MCF 10A (cell line): ENCODE results near the gene RTKN. TPM values are rescaled to one million over a fixed set of nuclear protein-coding genes. Genes with fewer than 3 reads are reported as not detected.

Source experiments
- BruUV-seq: library from RNA; stranded (reverse); fragments of 400-500 nt; replicated peaks from 2 replicates; lab custom pipeline; 2021; lab: Mats Ljungman, UMichigan
- CTCF ChIA-PET: fragments of 300-600 bp; sonication (Branson Sonifier 250); formaldehyde crosslinking; extraction: SDS; loops from one replicate; lab custom pipeline; 2021; ENCODE audit warnings: antibody characterized with exemption, inconsistent platforms; lab: Yijun Ruan, JAX
- POLR2A ChIA-PET: fragments of 300-600, 350-650 bp; sonication (Branson Sonifier 250); formaldehyde crosslinking; extraction: SDS; loops from one replicate; lab custom pipeline; 2020; ENCODE audit warnings: antibody characterized with exemption, inconsistent platforms; lab: Yijun Ruan, JAX
- DNase-seq: peaks from one replicate; pipeline ENCODE4 v3.0.0-alpha.2; 2018; ENCODE audit not compliant: unreplicated experiment
- H3K27ac Mint-ChIP-seq: one replicate; pipeline ENCODE4 v1.8.0; 2022; ENCODE audit warnings: mild to moderate bottlenecking, low read depth, mixed read lengths; ENCODE audit not compliant: unreplicated experiment
- H3K27me3 Mint-ChIP-seq: one replicate; pipeline ENCODE4 v1.8.0; 2022; ENCODE audit warnings: mixed read lengths; ENCODE audit not compliant: insufficient read depth, unreplicated experiment
- H3K36me3 Mint-ChIP-seq: one replicate; pipeline ENCODE4 v1.8.0; 2022; ENCODE audit warnings: mild to moderate bottlenecking, moderate library complexity, mixed read lengths; ENCODE audit not compliant: insufficient read depth, unreplicated experiment
- H3K4me1 Mint-ChIP-seq: one replicate; pipeline ENCODE4 v1.8.0; 2022; ENCODE audit warnings: mixed read lengths; ENCODE audit not compliant: insufficient read depth, unreplicated experiment
- H3K4me3 Mint-ChIP-seq: one replicate; pipeline ENCODE4 v1.8.0; 2022; ENCODE audit warnings: mild to moderate bottlenecking, moderate library complexity, mixed read lengths; ENCODE audit not compliant: unreplicated experiment
- H3K9me3 Mint-ChIP-seq: one replicate; pipeline ENCODE4 v1.8.0; 2022; ENCODE audit warnings: mixed read lengths; ENCODE audit not compliant: unreplicated experiment
- intact Hi-C: fragments of 100-400 bp; cut with micrococcal nuclease; formaldehyde crosslinking; loops from 2 replicates; pipeline ENCODE4 v1.14.1; 2022
- total RNA-seq: library from RNA; stranded (reverse); gene quantifications from 2 replicates; pipeline ENCODE4 v1.2.3, GENCODE V29; 2022
- TF ChIP-seq, protein P1 (sequence below): fragments of 200-600 bp; IDR thresholded peaks from one replicate; pipeline ENCODE4 v1.8.0; 2022; ENCODE audit warnings: antibody characterized with exemption, mild to moderate bottlenecking; ENCODE audit not compliant: unreplicated experiment

The RTKN gene
- total RNA-seq, 1 experiment from 2014 or later: 63.0 TPM

DNA sequence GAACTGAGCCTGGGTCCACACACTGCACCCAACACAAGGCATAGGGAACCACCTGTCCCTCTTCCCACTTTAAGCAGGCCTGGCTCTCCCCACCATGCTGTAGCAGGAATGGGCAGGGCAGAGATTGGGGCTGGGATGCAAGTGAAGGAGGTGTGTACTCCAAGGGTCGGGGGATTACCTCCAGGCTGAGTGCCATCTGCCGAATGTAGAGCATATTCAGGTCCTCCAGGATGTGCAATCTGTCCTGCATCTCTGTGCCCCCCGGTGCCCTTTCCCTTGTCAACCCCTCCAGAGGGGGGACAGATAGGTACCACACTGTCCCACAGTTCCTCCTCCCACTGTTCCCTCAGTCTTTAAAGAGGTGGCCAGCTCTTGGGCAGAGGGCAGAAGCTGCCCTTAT, 2.4 kb downstream of the RTKN start:
- Mint-ChIP-seq H3K4me1 (peaks cover 15% of the 10 kb centered on the region), H3K36me3 (peaks cover 21% of the 10 kb centered on the region), H3K27me3 (no peaks in the 10 kb centered on the region), H3K9me3 (no peaks in the 10 kb centered on the region), H3K4me3 (peak overlapping the region; percentile 78), H3K27ac (peak overlapping the region; percentile 80)
- TF ChIP-seq, protein P1, sequence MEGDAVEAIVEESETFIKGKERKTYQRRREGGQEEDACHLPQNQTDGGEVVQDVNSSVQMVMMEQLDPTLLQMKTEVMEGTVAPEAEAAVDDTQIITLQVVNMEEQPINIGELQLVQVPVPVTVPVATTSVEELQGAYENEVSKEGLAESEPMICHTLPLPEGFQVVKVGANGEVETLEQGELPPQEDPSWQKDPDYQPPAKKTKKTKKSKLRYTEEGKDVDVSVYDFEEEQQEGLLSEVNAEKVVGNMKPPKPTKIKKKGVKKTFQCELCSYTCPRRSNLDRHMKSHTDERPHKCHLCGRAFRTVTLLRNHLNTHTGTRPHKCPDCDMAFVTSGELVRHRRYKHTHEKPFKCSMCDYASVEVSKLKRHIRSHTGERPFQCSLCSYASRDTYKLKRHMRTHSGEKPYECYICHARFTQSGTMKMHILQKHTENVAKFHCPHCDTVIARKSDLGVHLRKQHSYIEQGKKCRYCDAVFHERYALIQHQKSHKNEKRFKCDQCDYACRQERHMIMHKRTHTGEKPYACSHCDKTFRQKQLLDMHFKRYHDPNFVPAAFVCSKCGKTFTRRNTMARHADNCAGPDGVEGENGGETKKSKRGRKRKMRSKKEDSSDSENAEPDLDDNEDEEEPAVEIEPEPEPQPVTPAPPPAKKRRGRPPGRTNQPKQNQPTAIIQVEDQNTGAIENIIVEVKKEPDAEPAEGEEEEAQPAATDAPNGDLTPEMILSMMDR: no peak
- no peak for DNase-seq
- POLR2A ChIA-PET: interaction anchor here (0.9 to 4.8 kb wide), 9 partner anchors 8 to 255 kb away, joined by 3 to 132 read pairs (median 18); partner anchors contain the start of genes C2orf81, CCDC142, INO80B and MOGS
- CTCF ChIA-PET: interaction anchor here (0.6 to 1.2 kb wide), 7 partner anchors 8 to 148 kb away, joined by 3 read pairs; partner anchors contain the start of gene INO80B
- intact Hi-C loops: no loop called here
- no TSS peak for BruUV-seq

DNA sequence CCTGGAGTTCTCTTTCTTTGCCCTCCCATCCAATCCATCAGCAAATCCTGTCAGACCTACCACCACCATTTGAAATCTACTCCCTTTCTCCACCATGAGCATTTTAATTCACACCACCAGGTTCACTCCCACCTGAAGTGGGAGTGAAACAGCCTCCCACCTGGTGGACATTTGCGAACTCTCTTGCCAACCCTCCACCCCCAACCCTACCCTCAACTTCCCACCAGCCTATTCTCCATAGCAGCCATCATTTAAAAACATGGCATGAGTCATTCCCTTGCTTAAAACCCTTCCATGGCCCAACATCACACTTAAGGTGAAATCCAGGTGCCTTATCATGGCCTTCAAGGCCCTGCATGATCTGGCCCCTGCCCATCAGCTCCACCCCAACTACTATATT, 3.5 kb downstream of the RTKN start:
- no peaks in the 10 kb centered on the region for H3K9me3 Mint-ChIP-seq
- H3K4me3 Mint-ChIP-seq: no peak overlapping the region
- ChIA-PET POLR2A (interaction anchor here (0.5 to 4.8 kb wide), 5 partner anchors 9 to 47 kb away, joined by 3 to 132 read pairs (median 18); partner anchors contain the start of genes INO80B and WBP1), CTCF (interaction anchor here (0.6 to 1.0 kb wide), 3 partner anchors 16 to 149 kb away, joined by 3 read pairs; no protein-coding TSS in a partner anchor)
- intact Hi-C loops: no loop called here
- H3K27ac Mint-ChIP-seq: no peak overlapping the region
- H3K4me1 Mint-ChIP-seq: peaks cover 15% of the 10 kb centered on the region
- no TSS peak for BruUV-seq
- H3K36me3 Mint-ChIP-seq: peaks cover 21% of the 10 kb centered on the region
- TF ChIP-seq, protein P1: no peak
- H3K27me3 Mint-ChIP-seq: no peaks in the 10 kb centered on the region
- DNase-seq: no peak

DNA sequence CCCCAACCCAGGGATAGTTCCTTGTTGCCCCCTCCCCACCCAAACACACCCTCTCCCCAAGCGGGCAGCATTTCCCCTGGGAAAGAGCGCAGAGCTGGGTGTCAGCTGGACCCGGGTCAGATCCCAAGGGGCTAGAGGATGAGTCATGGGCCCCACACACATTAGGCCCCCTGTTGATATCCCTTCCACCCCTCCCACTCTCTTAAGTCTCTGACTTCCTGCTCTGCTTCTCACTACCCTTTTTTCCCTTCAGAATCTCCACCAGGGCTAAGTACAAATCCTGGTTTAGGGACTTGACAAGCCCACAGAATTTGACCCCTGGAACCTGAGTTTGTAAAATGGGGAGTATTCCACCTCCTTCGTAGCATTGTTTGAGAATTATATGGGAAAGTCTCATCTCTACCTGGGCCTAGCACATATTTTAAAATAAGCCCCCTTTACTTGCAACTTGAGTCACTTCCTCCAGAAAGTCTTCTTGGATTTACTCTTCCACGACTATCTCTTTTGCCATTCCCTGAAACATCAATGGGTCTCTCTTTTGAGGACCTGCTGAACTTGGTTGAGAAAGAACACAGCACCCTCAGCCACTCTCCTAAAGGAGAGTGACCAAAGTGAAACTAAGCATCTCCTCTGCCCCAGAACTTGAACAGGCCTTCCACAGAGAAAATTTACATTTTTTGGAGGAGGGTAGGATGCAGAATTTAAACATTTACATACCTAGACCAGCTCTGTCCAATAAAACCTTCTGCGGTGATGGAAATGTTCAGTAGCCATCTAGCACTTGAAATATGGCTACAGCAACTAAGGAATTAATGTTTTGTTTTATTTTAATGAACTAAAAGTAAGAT, 4.7 kb downstream of the RTKN start:
- Mint-ChIP-seq H3K27me3 (no peaks in the 10 kb centered on the region), H3K9me3 (no peaks in the 10 kb centered on the region), H3K4me1 (peaks cover 15% of the 10 kb centered on the region), H3K4me3 (no peak overlapping the region), H3K27ac (no peak overlapping the region), H3K36me3 (peaks cover 29% of the 10 kb centered on the region)
- intact Hi-C loops: no loop called here
- POLR2A ChIA-PET: interaction anchor here (4.8 kb wide), 1 partner anchor 11 kb away, joined by 38 read pairs; no protein-coding TSS in a partner anchor
- CTCF ChIA-PET: interaction anchor here (0.6 kb wide), 2 partner anchors 50 to 748 kb away, joined by 3 to 7 read pairs; no protein-coding TSS in a partner anchor
- BruUV-seq: no TSS peak
- no peak for DNase-seq
- TF ChIP-seq, protein P1: no peak
